Measurements from ENCODE around the gene GPRASP1.
A peak's percentile ranks its signal among the peaks of the same experiment; 100 is the strongest.
"Not testable (repeated sequence)": the region's sequence is repeated elsewhere in the genome, so short reads cannot be mapped to it uniquely, and the experiment has no call there.

GPRASP1 gene

DNA sequence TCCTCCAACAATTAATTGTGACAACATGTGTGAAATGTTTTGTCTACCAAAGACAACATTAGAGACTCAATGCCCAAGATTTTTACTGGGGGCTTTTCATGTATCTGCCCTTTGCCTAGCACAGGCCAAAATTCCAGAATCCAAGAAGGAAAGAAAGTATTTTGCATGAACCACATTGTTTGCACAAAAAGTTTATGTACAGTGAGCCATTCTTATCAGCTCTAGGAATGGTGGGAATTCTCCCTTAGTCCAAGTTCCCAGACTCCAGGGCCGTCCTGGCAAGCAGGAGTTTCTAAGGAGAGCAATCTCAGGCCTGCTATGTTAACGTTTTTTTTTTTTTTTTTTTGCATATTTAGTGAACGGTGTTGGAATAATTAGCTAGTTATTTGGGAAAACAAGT, 21.6 kb downstream of the GPRASP1 start:
- Histone ChIP-seq H3K4me2 (ENCODE audit: low read length, poor library complexity, severe bottlenecking) (no peak overlapping the region), H3K23ac (ENCODE audit: low read length in 2 of 2) (no peak overlapping the region), H3K9me3 (ENCODE audit: control insufficient read depth, low read length) (no peaks in the 10 kb centered on the region), H3K27ac (ENCODE audit: low read length, poor library complexity, severe bottlenecking) (no peak overlapping the region), H3K79me1 (replicated peaks; ENCODE audit: low read length, poor library complexity, severe bottlenecking) (peaks cover 7% of the 10 kb centered on the region), H2BK5ac (ENCODE audit: low read depth, low read length, poor library complexity, severe bottlenecking) (no peak overlapping the region), H3K14ac (ENCODE audit: low read length in 2 of 2) (no peak overlapping the region), H3K4me3 (ENCODE audit: insufficient read depth in 1 of 2, low read depth in 1 of 2, low read length in 2 of 2) (no peak overlapping the region), H4K91ac (ENCODE audit: low read length) (no peak overlapping the region), H3K36me3 (ENCODE audit: control insufficient read depth in 1 of 2, insufficient read depth in 2 of 2, low read depth in 1 of 2, low read length in 2 of 2) (peaks cover 0 to 7% of the 10 kb centered on the region in 2 experiments), H2BK120ac (ENCODE audit: low read depth, low read length) (no peak overlapping the region), H2BK12ac (ENCODE audit: low read length in 2 of 2) (no peak overlapping the region), H3K4ac (ENCODE audit: low read depth in 1 of 2, low read length in 2 of 2) (no peak overlapping the region), H2AFZ (ENCODE audit: low read depth, low read length) (no peak overlapping the region), H3K27me3 (ENCODE audit: control insufficient read depth in 1 of 2, insufficient read depth in 1 of 2, low read length in 2 of 2) (no peaks in the 10 kb centered on the region), H4K8ac (ENCODE audit: low read length) (no peak overlapping the region), H3K4me1 (ENCODE audit: control insufficient read depth, insufficient read depth, low read depth, low read length) (no peaks in the 10 kb centered on the region), H2AK5ac (ENCODE audit: low read length, severe bottlenecking) (no peak overlapping the region), H3K9ac (ENCODE audit: low read length) (no peak overlapping the region), H3K18ac (ENCODE audit: low read depth in 1 of 2, low read length in 2 of 2) (no peak overlapping the region), H2BK15ac (ENCODE audit: low read depth, poor library complexity, severe bottlenecking) (no peak overlapping the region)
- DNase-seq = peak; percentile 37
- no CpG with 5 or more reads among the region's 3 CpGs for WGBS

DNA sequence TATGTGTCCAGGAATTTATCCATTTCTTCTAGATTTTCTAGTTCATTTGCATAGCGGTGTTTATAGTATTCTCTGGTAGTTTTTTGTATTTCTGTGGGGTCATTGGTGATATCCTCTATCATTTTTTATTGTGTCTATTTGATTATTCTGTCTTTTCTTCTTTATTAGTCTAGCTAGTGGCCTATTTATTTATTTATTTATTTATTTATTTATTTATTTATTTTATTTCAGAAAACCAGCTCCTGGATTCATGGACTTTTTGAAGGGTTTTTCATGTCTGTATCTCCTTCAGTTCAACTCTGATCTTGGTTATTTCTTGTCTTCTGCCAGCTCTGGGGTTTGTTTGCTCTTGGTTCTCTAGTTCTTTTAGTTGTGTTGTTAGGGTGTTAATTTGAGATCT, 26.2 kb downstream of the GPRASP1 start:
- not testable (repeated sequence) for DNase-seq; H3K4me3 ChIP-seq (ENCODE audit: insufficient read depth in 1 of 2, low read depth in 1 of 2, low read length in 2 of 2); H3K4me2 ChIP-seq (ENCODE audit: low read length, poor library complexity, severe bottlenecking); H4K8ac ChIP-seq (ENCODE audit: low read length); H3K23ac ChIP-seq (ENCODE audit: low read length in 2 of 2); H3K27me3 ChIP-seq (ENCODE audit: control insufficient read depth in 1 of 2, insufficient read depth in 1 of 2, low read length in 2 of 2); H4K91ac ChIP-seq (ENCODE audit: low read length); H2AK5ac ChIP-seq (ENCODE audit: low read length, severe bottlenecking); H2BK12ac ChIP-seq (ENCODE audit: low read length in 2 of 2); H3K4me1 ChIP-seq (ENCODE audit: control insufficient read depth, insufficient read depth, low read depth, low read length); H3K27ac ChIP-seq (ENCODE audit: low read length, poor library complexity, severe bottlenecking); H3K4ac ChIP-seq (ENCODE audit: low read depth in 1 of 2, low read length in 2 of 2); H2BK15ac ChIP-seq (ENCODE audit: low read depth, poor library complexity, severe bottlenecking); H3K79me1 ChIP-seq (replicated peaks; ENCODE audit: low read length, poor library complexity, severe bottlenecking); H3K14ac ChIP-seq (ENCODE audit: low read length in 2 of 2); H3K9ac ChIP-seq (ENCODE audit: low read length); H3K36me3 ChIP-seq (ENCODE audit: control insufficient read depth in 1 of 2, insufficient read depth in 2 of 2, low read depth in 1 of 2, low read length in 2 of 2); H2AFZ ChIP-seq (ENCODE audit: low read depth, low read length); H2BK120ac ChIP-seq (ENCODE audit: low read depth, low read length); H3K18ac ChIP-seq (ENCODE audit: low read depth in 1 of 2, low read length in 2 of 2); H2BK5ac ChIP-seq (ENCODE audit: low read depth, low read length, poor library complexity, severe bottlenecking)
- H3K9me3 ChIP-seq (ENCODE audit: control insufficient read depth, low read length) = peaks cover 22% of the 10 kb centered on the region
- no CpG with 5 or more reads among the region's 1 CpG for WGBS

GRCh38 chrX:102684772-102685520, 33.7 kb downstream of the GPRASP1 start:
- H2AFZ ChIP-seq (ENCODE audit: low read depth, low read length) = no peak overlapping the region
- H4K91ac ChIP-seq (ENCODE audit: low read length) = no peak overlapping the region
- H3K23ac ChIP-seq (ENCODE audit: low read length in 2 of 2) = no peak overlapping the region
- no peaks in the 10 kb centered on the region for H3K27me3 ChIP-seq (ENCODE audit: control insufficient read depth in 1 of 2, insufficient read depth in 1 of 2, low read length in 2 of 2)
- no peak overlapping the region for H2BK12ac ChIP-seq (ENCODE audit: low read length in 2 of 2)
- H3K4me2 ChIP-seq (ENCODE audit: low read length, poor library complexity, severe bottlenecking) = no peak overlapping the region
- H3K36me3 ChIP-seq (ENCODE audit: control insufficient read depth in 1 of 2, insufficient read depth in 2 of 2, low read depth in 1 of 2, low read length in 2 of 2) = no peaks in the 10 kb centered on the region
- H2BK120ac ChIP-seq (ENCODE audit: low read depth, low read length) = no peak overlapping the region
- H3K14ac ChIP-seq (ENCODE audit: low read length in 2 of 2) = no peak overlapping the region
- no peak for DNase-seq
- no peaks in the 10 kb centered on the region for H3K4me1 ChIP-seq (ENCODE audit: control insufficient read depth, insufficient read depth, low read depth, low read length)
- 83% methylated on average over 1 of the region's 2 CpGs for WGBS
- H3K27ac ChIP-seq (ENCODE audit: low read length, poor library complexity, severe bottlenecking) = no peak overlapping the region
- no peak overlapping the region for H3K18ac ChIP-seq (ENCODE audit: low read depth in 1 of 2, low read length in 2 of 2)
- H3K9me3 ChIP-seq (ENCODE audit: control insufficient read depth, low read length) = peaks cover 37% of the 10 kb centered on the region
- no peak overlapping the region for H2BK5ac ChIP-seq (ENCODE audit: low read depth, low read length, poor library complexity, severe bottlenecking)
- H2BK15ac ChIP-seq (ENCODE audit: low read depth, poor library complexity, severe bottlenecking) = no peak overlapping the region
- peaks cover 9% of the 10 kb centered on the region for H3K79me1 ChIP-seq (replicated peaks; ENCODE audit: low read length, poor library complexity, severe bottlenecking)
- H2AK5ac ChIP-seq (ENCODE audit: low read length, severe bottlenecking) = no peak overlapping the region
- no peak overlapping the region for H3K4me3 ChIP-seq (ENCODE audit: insufficient read depth in 1 of 2, low read depth in 1 of 2, low read length in 2 of 2)
- H3K9ac ChIP-seq (ENCODE audit: low read length) = no peak overlapping the region
- no peak overlapping the region for H4K8ac ChIP-seq (ENCODE audit: low read length)
- no peak overlapping the region for H3K4ac ChIP-seq (ENCODE audit: low read depth in 1 of 2, low read length in 2 of 2)

DNA sequence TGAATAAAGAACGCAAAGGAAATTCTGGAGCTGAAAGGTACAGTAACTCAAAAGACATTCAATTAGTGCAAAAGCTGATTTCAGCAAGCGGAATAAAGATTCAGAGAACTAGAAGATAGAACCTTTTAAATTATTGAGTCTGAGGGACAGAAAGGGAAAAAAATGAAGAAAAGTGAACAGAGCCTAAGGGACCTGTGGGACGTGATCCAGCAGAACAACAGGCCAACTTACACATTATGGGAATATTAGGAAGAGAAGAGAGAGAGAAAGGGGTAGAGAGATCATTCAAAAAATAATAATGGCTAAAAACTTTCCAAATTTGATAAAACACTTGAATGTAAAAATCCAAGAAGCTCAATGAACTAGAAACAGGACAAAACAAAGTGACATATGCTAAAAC, 43.5 kb downstream of the GPRASP1 start:
- 97% methylated on average over 2 of the region's 3 CpGs for WGBS
- Histone ChIP-seq H3K9me3 (ENCODE audit: control insufficient read depth, low read length) (no peaks in the 10 kb centered on the region), H3K79me1 (replicated peaks; ENCODE audit: low read length, poor library complexity, severe bottlenecking) (peaks cover 4% of the 10 kb centered on the region), H3K27ac (ENCODE audit: low read length, poor library complexity, severe bottlenecking) (no peak overlapping the region), H3K4me3 (ENCODE audit: insufficient read depth in 1 of 2, low read depth in 1 of 2, low read length in 2 of 2) (no peak overlapping the region), H3K14ac (ENCODE audit: low read length in 2 of 2) (no peak overlapping the region), H2BK5ac (ENCODE audit: low read depth, low read length, poor library complexity, severe bottlenecking) (no peak overlapping the region), H2AK5ac (ENCODE audit: low read length, severe bottlenecking) (no peak overlapping the region), H3K27me3 (ENCODE audit: control insufficient read depth in 1 of 2, insufficient read depth in 1 of 2, low read length in 2 of 2) (no peaks in the 10 kb centered on the region), H3K18ac (ENCODE audit: low read depth in 1 of 2, low read length in 2 of 2) (no peak overlapping the region), H3K4ac (ENCODE audit: low read depth in 1 of 2, low read length in 2 of 2) (no peak overlapping the region), H3K36me3 (ENCODE audit: control insufficient read depth in 1 of 2, insufficient read depth in 2 of 2, low read depth in 1 of 2, low read length in 2 of 2) (no peaks in the 10 kb centered on the region), H2AFZ (ENCODE audit: low read depth, low read length) (no peak overlapping the region), H3K4me2 (ENCODE audit: low read length, poor library complexity, severe bottlenecking) (no peak overlapping the region), H3K23ac (ENCODE audit: low read length in 2 of 2) (no peak overlapping the region), H2BK12ac (ENCODE audit: low read length in 2 of 2) (no peak overlapping the region), H2BK120ac (ENCODE audit: low read depth, low read length) (no peak overlapping the region), H4K8ac (ENCODE audit: low read length) (no peak overlapping the region), H2BK15ac (ENCODE audit: low read depth, poor library complexity, severe bottlenecking) (no peak overlapping the region), H4K91ac (ENCODE audit: low read length) (no peak overlapping the region), H3K9ac (ENCODE audit: low read length) (no peak overlapping the region), H3K4me1 (ENCODE audit: control insufficient read depth, insufficient read depth, low read depth, low read length) (no peaks in the 10 kb centered on the region)
- DNase-seq = no peak
